Peyer's patch (tissue), 4 donors: ENCODE results near the gene CAMK2D.

Source experiments
- CTCF ChIP-seq, 6 experiments: fragments of 450-650 bp in 4 of 6; fragments of 200-600 bp in 2 of 6; sonication (generic) in 1 of 6; IDR thresholded peaks; one replicate each; pipeline ENCODE4 v1.5.1; 2017 to 2019; ENCODE audit warnings: antibody characterized with exemption in 6 of 6, mild to moderate bottlenecking in 3 of 6, moderate library complexity in 1 of 6
- POLR2A ChIP-seq, 2 donors: fragments of 450-650 bp; IDR thresholded peaks; one replicate each; pipeline ENCODE4 v1.5.1; 2017; ENCODE audit warnings: antibody characterized with exemption in 2 of 2, mild to moderate bottlenecking in 2 of 2, moderate library complexity in 2 of 2

GRCh38 chr4:113725963-113726362 is 35.6 kb downstream of the CAMK2D start:
- no peak for TF ChIP-seq CTCF (IDR thresholded peaks at IDR 0.05)
- no peak for TF ChIP-seq POLR2A (IDR thresholded peaks at IDR 0.05)
